Thyroid gland (tissue), 4 donors: Measurements from ENCODE around the gene PER2.

Experiments
- POLR2A ChIP-seq, 2 donors: fragments of 450-650 bp; IDR thresholded peaks; one replicate each; pipeline ENCODE4 v1.6.1; 2017; ENCODE audit warnings: antibody characterized with exemption in 2 of 2, mild to moderate bottlenecking in 2 of 2, moderate library complexity in 1 of 2
- TF ChIP-seq, protein P1 (sequence below), 6 experiments: fragments of 200-600 bp in 3 of 6; fragments of 450-650 bp in 3 of 6; sonication (generic) in 3 of 6; IDR thresholded peaks; one replicate each; pipeline ENCODE4 v1.5.1; 2016 to 2019; ENCODE audit warnings: antibody characterized with exemption in 6 of 6, mild to moderate bottlenecking in 2 of 6, inconsistent platforms in 1 of 6, moderate library complexity in 1 of 6

DNA sequence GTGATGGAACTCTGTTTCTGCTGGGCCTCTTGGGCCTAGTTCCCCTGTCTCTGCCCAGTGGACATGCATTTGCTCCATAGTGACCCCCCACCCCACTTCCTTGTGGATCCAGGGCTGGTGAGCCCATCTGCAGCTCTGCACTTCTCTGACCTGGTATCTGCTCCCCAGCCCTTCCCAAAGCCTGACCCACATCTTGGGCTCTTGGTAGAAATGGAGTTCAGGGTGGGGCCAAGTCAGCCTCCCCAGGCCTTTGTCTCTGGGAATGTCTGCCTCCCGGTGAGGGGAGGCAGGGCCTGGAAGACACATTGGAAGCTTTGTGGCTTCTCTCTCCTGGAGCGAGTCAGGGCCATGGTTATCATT lies 25.6 kb upstream of the PER2 start:
- TF ChIP-seq, protein P1, sequence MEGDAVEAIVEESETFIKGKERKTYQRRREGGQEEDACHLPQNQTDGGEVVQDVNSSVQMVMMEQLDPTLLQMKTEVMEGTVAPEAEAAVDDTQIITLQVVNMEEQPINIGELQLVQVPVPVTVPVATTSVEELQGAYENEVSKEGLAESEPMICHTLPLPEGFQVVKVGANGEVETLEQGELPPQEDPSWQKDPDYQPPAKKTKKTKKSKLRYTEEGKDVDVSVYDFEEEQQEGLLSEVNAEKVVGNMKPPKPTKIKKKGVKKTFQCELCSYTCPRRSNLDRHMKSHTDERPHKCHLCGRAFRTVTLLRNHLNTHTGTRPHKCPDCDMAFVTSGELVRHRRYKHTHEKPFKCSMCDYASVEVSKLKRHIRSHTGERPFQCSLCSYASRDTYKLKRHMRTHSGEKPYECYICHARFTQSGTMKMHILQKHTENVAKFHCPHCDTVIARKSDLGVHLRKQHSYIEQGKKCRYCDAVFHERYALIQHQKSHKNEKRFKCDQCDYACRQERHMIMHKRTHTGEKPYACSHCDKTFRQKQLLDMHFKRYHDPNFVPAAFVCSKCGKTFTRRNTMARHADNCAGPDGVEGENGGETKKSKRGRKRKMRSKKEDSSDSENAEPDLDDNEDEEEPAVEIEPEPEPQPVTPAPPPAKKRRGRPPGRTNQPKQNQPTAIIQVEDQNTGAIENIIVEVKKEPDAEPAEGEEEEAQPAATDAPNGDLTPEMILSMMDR (IDR thresholded peaks at IDR 0.05) = no peak
- no peak for TF ChIP-seq POLR2A (IDR thresholded peaks at IDR 0.05)
